Measurements from ENCODE around the gene RNF141.

The RNF141 gene

GRCh38 chr11:10561043-10561818 is 20.2 kb upstream of the RNF141 start:
- no peak for DNase-seq

- DNase-seq, result no peak
Measured at GRCh38 chr11:10558288-10558687, 17.3 kb upstream of the RNF141 start.

- DNase-seq, result no peak
Measured at GRCh38 chr11:10556590-10556989, 15.6 kb upstream of the RNF141 start.

- DNase-seq, result no peak
Measured at GRCh38 chr11:10551845-10552352, 10.9 kb upstream of the RNF141 start.

DNA sequence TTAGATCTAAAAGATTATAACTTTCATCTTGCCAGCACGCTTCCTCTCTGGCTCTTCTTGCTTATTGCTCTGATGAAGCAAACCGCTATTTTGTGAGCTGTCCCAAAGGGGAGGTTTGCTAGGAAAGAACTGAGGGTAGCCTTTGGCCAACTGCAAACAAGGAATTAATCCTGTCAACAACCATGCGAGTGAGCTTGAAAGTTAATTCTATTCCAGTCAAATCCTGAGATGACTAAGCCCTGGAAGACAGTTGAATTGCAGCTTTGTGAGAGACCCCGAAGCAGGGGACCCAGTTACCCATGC is 10.3 kb upstream of the RNF141 start:
- no peak for DNase-seq

GRCh38 chr11:10550503-10551289 is 9.7 kb upstream of the RNF141 start:
- no peak for DNase-seq

DNA sequence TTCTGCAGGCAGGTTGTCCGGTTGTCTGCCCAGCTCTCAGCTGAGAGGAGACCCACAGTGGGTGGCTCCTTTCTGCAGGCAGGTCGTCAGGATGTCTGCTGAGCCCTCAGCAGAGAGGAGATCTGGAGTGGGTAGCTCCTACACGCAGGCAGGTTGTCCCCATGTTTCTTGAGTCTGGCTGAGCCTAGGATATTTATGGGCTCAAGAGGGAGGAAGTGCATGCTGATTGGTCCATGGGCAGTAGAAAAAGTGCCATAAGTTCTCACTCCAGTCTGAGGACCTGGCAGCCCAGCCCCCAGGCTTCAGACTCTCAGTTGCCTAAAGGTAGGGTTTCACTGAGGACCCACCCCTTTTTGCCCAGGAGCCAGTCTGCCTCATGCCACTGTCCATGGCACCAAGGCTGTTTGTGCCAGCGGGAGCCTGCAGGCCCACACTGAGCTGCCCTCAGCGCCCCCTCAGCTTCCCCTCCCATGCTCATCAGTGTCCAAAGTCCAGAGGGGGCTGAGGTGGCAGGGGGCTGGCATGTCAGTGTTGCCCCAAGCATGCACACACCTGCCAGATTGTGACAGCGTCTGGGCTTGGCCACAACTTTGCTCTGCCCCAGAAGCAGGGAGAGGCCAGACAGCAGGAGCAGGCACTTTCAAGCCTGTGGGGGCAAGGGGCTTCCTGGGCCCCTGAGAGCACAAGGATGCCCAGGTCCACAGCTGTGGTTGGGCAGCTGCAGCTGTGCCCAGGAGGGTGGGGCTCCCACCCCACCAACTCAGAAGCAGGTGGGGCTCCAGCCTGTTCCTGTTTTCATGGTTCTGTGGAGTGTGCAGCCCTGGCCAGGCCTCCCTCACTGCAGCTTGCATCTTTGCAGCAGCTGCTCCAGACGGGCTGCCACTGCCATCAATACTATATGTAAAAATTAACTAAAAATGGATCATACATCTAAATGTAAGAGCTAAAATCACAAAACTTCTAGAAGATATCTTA is 3.8 kb upstream of the RNF141 start:
- no peak for DNase-seq

DNA sequence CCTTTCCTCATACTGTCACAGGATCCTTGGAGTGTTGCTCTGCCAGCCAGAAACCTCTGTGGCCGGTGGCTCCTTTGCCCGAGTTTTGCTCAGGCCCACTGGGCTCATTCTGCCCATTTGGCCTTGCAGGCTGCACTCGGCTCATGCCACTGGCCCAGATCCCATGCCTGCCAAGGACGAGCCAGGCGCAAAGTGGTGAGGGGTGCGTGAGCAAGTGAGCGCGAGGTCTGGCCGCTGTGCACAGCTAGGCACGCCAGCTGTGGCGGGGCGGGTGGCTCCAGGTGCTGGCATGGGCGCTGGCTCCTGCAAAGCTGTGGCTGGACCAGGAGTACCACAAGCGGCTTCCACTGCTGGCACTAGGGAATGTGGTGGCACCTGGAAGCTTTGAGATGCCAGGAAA is 2.8 kb upstream of the RNF141 start:
- no peak for DNase-seq

DNA sequence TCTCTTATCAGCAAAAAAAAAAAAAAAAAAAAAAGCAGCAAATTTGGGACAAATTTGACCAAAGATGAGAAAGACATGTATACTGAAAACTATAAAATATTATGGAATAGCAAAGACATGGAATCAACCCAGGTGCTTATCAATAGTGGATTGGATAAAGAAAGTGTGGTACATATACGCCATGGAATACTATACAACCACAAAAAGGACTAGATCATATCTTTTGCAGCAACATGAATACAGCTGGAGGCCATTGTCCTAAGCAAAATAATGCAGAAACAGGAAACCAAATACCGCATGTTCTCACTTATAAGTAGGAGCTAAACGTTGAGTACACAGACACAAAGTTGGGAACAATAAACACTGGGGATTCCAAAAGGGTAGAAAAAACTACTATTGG is 1.8 kb upstream of the RNF141 start:
- no peak for DNase-seq

GRCh38 chr11:10541561-10541930 is 559 bp upstream of the RNF141 start:
- peak; percentile 99 for DNase-seq

GRCh38 chr11:10540546-10540914 is 457 bp downstream of the RNF141 start:
- DNase-seq, result no peak

DNA sequence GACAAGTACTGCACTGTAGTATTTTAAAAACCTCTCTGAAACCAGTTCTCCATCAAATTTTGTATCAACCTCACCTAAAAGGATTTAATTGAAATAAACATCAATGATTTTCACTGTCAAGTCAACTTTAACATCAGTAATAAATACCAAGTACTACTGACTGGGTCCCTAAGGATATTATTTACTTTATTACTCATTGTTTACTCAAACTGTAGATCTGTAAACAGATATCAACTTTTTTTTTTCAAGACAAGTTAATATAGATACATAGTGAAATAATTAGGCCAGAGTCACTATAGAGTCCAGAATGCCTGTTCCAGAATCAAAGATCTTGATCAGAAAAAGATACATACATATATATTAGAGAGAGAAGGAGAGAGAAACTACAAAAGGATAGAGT is 1.6 kb downstream of the RNF141 start:
- peak; percentile 49 for DNase-seq

DNA sequence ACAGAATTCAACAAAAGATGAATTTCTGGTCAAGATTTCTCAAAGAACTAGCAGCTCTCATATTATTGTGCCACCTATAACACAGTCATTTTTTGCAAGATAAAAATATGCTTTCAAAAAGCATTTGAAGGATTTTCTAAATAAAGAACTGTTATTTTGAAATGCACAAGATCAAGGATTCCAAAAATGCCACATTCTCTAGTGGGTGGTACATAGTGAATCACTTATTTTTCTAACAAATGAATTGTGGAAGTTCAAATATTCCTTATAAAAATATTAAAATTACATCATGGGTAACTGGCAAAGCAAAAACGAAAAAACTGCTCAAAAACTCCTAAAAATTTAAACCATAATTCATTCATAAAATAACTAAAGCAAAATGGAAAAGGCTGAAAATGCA is 2.1 kb downstream of the RNF141 start:
- no peak for DNase-seq

GRCh38 chr11:10537600-10537999 is 3.4 kb downstream of the RNF141 start:
- DNase-seq, result no peak

DNA sequence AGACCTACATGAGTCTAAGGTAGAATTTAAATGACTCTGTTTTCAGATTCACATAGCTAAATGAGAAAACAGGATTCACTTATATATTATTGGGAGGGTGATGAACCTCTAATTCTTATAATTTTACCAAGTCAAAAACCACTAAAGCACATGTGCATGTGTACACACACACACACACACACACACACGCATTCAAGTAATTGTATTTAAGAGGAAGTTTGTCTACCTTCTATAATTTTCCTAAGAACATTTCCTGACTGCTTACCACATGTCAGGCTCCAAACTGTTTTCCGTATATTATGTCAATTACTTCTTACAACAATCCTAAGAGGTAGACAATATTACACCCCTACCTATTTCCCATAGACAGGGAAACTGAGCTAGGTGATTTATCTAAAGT is 6.7 kb downstream of the RNF141 start:
- DNase-seq, result no peak

GRCh38 chr11:10533323-10533722 is 7.7 kb downstream of the RNF141 start:
- no peak for DNase-seq

- DNase-seq, result no peak
Measured at GRCh38 chr11:10532526-10532925, 8.5 kb downstream of the RNF141 start.

DNA sequence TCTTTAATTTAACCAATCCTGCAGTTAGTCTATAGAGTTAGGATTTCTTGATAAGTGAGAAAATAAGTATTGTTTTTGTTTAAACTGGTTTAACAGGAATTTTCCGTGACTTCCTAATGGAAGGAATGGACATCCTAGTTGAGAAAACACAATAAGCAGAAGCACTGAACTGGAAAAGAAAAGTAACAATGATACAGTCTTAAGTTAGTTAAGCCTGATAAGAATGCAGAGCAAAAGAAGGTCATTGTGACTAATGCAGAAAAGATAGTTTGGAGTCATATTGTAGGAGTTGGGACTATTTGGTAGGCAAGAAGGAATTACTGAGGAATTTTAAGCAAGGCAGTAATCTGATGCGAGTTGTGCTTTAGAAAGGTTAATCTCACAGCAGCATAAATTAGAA is 11.7 kb downstream of the RNF141 start:
- no peak for DNase-seq

GRCh38 chr11:10528121-10528520 is 12.9 kb downstream of the RNF141 start:
- DNase-seq, result no peak

GRCh38 chr11:10526974-10527918 is 13.7 kb downstream of the RNF141 start:
- no peak for DNase-seq

- DNase-seq, result no peak
Measured at GRCh38 chr11:10524471-10524870, 16.5 kb downstream of the RNF141 start.

GRCh38 chr11:10522921-10523320 is 18.1 kb downstream of the RNF141 start:
- DNase-seq, result no peak
